Stimulated activated CD8-positive, alpha-beta memory T cell treated with anti-CD3 and anti-CD28 coated beads, Interleukin-2, amount 100 ng/mL, for 1 hour (primary cell): Measurements from ENCODE around the gene PKP1.

Experiments
- DNase-seq, 2 donors: peaks; one replicate each; pipeline ENCODE4 v3.0.0-alpha.2; 2020; ENCODE audit warnings: low read depth in 2 of 2

Gene PKP1

GRCh38 chr1:201307760-201308499, 24.6 kb downstream of the PKP1 start:
- no peak for DNase-seq

DNA sequence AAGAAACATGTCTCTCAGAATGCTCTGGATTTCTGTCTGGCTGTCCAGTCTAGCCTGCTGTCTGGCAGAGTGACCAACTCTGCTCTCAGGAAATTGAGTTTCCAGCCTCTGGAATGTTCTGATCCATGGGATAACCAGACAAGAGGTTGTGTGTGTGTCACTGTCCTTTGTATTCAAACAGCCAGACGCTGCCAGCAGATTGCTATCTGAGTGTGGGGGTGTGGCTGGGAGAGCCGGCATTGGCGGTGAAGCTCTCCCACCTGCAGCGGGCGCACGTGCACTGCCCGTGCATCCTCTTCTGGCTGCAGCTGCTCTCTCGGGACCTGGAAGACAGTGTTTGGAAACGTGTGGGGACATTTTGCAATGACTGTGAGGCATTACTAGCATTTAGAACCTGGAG, 26.1 kb downstream of the PKP1 start:
- DNase-seq: no peak

DNA sequence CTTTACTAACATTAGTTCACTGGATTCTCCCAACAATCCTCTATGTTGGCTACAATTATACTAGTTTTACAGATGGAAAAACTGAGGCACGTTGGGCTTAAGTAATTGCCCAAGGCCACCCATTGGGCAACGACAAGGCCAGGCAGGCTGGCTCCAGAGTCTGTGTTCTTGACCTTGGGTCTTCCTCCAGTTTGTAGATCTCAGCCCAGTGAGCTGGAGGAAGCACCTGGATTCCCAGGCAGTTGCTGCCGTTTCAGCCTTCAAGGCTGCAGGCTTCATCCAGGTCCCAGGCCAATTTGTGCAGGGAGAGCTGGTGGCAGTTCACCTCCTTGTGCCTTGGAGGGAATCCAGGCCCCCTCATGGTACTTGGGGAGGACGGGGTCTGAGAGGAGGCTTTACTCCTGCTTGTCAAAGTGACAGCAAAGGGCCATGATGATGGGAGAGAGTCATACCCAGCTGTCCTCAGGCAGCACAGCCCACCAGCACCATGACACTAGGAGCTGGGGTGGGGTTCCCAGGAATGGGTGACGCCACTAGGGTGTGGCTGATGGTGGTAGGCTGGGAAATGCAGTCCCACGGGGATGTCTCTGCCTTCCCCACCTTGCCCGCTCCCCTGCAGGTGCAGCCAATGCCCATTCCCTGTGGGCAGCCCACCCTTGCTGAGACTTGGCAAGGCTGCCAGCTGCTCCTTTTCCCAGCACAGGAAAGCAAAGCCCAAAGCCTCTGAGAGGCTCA, 27.1 kb downstream of the PKP1 start:
- DNase-seq: no peak

GRCh38 chr1:201310986-201311355, 27.7 kb downstream of the PKP1 start:
- DNase-seq: no peak

DNA sequence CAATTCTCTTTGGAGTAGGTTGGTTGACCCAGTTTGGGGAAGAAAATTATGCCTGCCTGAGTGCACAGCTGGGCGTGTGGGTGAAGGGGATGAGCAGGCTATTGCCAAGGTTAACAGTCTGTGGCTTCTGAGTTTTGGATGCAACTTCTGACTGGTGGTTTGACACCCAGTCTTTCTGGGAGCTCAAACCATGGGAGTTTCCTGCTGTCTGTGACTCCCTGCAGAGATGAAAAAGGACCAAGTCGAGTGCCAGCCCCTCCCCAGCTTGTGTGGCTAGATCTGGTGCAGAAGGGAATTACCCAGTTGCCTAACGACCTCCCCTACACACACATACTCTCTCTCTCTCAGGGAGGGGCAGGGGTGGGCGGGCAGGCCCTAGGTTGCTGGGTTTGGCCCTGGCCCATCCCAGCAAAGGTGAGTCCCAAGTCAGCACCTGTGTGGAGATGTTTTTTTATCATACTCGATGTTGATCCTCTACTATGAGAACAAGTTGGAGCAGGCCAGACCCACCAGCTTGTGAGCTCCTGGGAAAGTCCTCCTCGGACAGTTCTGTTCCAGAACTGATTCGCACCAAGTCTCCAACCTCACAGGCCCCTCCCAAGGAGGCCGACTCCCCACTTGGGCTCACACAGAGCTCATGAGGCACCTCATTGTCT, 28.2 kb downstream of the PKP1 start:
- no peak for DNase-seq

- no peak for DNase-seq
Measured at GRCh38 chr1:201312298-201312697, 29.0 kb downstream of the PKP1 start.

- no peak for DNase-seq
Measured at GRCh38 chr1:201313086-201313485, 29.8 kb downstream of the PKP1 start.

- DNase-seq: no peak
Measured at GRCh38 chr1:201316556-201316955, 33.2 kb downstream of the PKP1 start.

DNA sequence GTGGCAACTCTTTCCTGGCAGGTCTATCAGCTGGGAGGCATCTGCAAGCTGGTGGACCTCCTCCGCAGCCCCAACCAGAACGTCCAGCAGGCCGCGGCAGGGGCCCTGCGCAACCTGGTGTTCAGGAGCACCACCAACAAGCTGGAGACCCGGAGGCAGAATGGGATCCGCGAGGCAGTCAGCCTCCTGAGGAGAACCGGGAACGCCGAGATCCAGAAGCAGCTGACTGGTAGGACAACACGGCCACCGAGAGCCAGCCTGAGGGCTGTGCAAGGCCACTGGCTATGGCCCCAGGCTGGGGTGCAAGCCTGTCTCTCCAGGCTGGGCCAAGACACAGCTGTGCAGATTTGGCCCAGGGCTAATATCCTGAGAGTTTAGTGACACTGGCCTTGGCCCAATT, 34.2 kb downstream of the PKP1 start:
- no peak for DNase-seq

GRCh38 chr1:201318504-201319340, 35.4 kb downstream of the PKP1 start:
- no peak for DNase-seq

DNA sequence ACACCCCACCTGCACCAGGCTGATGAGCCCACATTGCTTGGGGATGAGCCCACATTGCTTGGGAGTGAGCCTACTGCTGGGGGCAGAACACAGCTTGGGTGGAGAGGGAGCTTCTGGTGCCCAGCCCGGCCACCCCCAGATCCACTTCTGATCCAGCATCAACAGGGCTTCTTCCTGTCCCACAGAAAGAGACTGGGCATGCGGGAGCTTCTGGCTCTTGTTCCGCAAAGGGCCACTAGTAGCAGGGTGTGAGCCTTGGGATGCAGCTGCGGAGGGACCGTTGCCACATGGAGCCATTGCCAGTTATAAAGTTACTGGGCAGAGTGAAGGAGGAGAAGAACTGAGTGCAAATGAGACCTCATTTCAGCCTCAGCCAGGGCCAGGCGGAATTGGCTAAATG, 36.3 kb downstream of the PKP1 start:
- no peak for DNase-seq

DNA sequence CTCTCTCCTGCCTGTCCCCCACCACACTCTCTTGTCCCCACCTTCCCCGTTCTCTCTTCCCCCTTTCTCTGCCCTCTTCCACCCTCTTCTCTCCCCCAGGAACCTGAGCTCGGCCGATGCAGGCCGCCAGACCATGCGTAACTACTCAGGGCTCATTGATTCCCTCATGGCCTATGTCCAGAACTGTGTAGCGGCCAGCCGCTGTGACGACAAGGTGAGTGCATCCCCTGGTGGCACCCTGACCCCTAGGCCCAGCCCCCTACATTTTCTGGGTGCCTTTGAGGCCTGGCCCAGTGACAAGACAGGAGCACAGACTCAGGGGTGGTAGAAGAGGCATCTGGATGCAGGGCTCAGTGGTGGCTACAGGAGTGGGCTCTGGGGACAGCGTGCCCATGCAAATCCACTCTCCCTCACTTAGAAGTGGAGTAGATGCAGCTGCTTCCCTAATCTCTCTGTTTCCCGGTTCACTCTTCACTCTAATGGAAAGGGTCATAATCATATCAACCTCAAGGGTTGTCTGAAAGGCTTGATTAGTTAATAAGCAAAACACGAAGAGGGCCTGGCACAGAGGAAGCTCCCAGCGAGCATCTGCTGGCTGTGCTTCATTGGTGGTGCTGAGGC, 37.0 kb downstream of the PKP1 start:
- DNase-seq: no peak

GRCh38 chr1:201321826-201322390, 38.6 kb downstream of the PKP1 start:
- DNase-seq: no peak

- no peak for DNase-seq
Measured at GRCh38 chr1:201322653-201323510, 39.6 kb downstream of the PKP1 start.

DNA sequence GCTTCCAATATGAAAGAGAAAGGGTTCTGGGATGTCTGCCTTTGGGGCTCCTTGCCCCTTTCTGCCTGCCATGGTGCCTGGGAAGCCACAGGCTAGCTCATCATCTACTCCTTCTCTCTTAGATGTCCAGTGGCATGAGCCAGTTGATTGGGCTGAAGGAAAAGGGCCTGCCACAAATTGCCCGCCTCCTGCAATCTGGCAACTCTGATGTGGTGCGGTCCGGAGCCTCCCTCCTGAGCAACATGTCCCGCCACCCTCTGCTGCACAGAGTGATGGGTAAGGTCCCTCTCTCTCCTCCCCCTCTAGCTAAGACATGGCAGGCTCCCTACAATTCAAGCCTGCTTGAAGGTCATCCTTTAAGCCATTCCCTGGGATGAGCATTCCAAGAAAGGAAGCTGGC, 41.0 kb downstream of the PKP1 start:
- no peak for DNase-seq

DNA sequence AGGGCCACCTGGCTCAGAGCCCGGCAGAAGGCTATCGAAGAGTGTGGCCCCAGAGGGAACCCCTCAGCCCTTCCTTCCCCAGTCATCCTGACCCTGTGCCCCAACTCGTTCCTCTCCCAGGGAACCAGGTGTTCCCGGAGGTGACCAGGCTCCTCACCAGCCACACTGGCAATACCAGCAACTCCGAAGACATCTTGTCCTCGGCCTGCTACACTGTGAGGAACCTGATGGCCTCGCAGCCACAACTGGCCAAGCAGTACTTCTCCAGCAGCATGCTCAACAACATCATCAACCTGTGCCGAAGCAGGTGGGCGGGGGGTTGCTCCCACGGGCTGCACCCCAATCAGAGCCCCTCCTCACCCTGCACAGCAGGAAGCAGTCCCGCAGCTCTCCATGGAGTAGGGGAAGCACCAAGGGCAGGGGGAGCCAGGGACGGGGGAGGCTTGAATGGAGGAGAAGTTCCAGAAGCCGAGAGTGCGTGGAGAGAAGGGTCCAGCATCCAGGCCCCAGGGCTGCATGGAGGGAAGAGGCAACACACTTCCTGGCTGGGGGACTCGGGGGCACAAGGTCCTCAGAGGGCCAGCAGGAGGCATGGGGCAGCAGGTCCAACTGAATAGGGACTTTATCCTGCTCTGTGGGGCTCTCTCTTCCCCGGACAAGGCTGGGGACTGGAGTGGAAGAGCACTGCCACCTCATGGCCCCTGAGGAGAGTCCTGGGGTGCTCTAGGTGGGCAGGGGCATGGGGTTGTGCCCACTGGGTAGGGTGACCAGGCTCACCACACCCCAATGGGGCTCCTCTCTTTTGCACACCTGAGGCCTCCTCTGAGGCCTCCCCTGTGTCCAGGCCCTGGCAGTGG, 41.7 kb downstream of the PKP1 start:
- no peak for DNase-seq

DNA sequence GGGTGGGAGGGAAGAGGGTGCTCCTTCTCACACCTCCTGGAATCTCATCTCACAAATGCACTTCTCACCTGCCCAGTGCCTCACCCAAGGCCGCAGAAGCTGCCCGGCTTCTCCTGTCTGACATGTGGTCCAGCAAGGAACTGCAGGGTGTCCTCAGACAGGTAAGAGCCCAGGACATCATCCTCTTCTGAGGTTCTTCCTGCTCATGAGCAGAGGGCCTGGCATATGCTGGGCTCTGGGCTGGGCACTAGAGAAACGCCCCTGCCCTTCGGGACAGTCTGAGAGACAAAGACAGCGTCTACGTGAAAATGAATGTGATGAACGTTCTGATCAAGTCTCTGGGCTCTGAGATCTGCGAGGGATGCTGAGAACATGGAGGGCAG, 42.4 kb downstream of the PKP1 start:
- DNase-seq: no peak

DNA sequence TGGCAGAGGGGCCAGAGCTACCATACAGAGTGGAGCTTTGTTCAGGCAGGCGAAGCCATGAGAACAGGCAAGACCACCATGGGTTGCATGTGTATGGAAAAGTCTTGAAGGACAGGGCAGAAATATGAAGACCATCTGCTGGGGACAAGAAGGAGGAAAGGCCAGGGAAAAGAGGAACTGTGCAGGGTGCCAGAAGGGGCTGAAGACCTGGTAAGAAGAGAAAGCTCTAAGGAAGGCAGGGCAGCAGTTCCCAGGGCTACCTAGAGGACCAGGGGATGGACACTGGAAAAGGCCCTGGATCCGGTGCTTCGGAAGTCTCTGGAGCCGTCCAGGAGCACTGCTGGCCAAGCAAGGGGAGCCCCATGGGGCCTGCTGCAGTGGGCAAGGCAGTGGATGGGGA, 43.4 kb downstream of the PKP1 start:
- no peak for DNase-seq

DNA sequence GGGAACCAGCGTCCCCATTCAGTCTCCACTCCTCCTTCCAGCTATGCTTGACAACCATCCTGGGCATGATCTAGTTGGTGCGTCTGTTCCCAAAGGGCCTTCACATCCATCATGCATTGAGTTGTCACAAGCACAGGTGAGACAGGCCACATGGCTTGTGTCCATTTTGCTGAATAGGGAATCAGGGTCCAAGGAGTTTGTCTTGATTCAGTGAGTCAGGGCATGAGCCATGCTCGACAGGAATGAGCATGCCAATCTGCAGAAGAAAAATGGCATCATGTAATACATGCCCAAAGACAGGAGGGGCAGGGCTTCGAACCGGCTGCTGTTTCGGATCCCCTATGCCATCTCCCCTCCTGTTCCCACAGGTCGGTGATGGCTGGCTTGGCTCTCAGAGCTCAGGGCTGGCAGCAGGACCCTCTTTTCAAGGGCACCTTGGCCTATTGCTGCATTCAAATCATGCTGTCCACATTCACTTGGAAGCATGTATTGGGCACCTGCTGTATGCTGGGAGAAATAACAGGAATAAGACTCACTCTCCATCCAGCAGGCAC, 44.5 kb downstream of the PKP1 start:
- no peak for DNase-seq
